B cell (primary cell): ENCODE data around the gene NR5A2. TPM values are rescaled to one million over a fixed set of nuclear protein-coding genes. Genes with fewer than 3 reads are reported as not detected.

Source experiments
- ATAC-seq: fragments of 200-7000 bp; cut with Tn5 transposase; one replicate; pipeline ENCODE4 v1.10.0; 2021; ENCODE audit warnings: low read depth, mild to moderate bottlenecking, moderate number of reproducible peaks, moderate library complexity
- CTCF ChIA-PET: fragments of 350-600 bp; sonication (Branson Sonifier 250); formaldehyde crosslinking; loops from one replicate; lab custom pipeline; 2021; ENCODE audit warnings: antibody characterized with exemption, inconsistent platforms; lab: Charles Lee
- POLR2A ChIA-PET: fragments of 350-600 bp; sonication (Branson Sonifier 250); formaldehyde crosslinking; loops from one replicate; lab custom pipeline; 2021; ENCODE audit warnings: antibody characterized with exemption; lab: Charles Lee
- DNase-seq: peaks from one replicate; pipeline ENCODE4 v3.0.0; 2013
- H2AFZ ChIP-seq: 2 replicates; pipeline ENCODE4 v1.6.1; 2012; ENCODE audit warnings: mild to moderate bottlenecking, low read depth, low read length; ENCODE audit not compliant: insufficient read depth, poor library complexity, severe bottlenecking
- H3K27ac ChIP-seq, 2 donors: 1 replicate in 1 of 2; 2 replicates in 1 of 2; pipeline ENCODE4 v1.5.1; 2012 to 2013; ENCODE audit warnings: low read length in 2 of 2, mild to moderate bottlenecking in 2 of 2, moderate library complexity in 1 of 2
- H3K27me3 ChIP-seq, 4 experiments: fragments of 200-600 bp in 1 of 4; sonication (generic) in 1 of 4; replicated peaks in 1 of 4; 1 replicate in 2 of 4; 2 replicates in 2 of 4; pipeline versions ENCODE4 v1.6.1 to v1.7.0; 2013 to 2016; ENCODE audit warnings: low read length in 3 of 4, mild to moderate bottlenecking in 2 of 4, mixed read lengths in 1 of 4, moderate library complexity in 1 of 4; ENCODE audit not compliant: insufficient read depth in 4 of 4, control insufficient read depth in 3 of 4; ENCODE audit errors: control extremely low read depth in 1 of 4
- H3K36me3 ChIP-seq, 2 experiments: replicated peaks in 1 of 2; 1 replicate in 1 of 2; 2 replicates in 1 of 2; pipeline versions ENCODE4 v1.6.1 to v1.7.1; 2013; ENCODE audit warnings: low read length in 1 of 2; ENCODE audit not compliant: insufficient read depth in 2 of 2, control insufficient read depth in 1 of 2; ENCODE audit errors: control extremely low read depth in 1 of 2, extremely low read depth in 1 of 2
- H3K4me1 ChIP-seq, 2 donors: fragments of 200-600 bp in 1 of 2; sonication (generic) in 1 of 2; 1 replicate in 1 of 2; 2 replicates in 1 of 2; pipeline versions ENCODE4 v1.5.1 to v1.6.1; 2013 to 2017; ENCODE audit warnings: low read length in 2 of 2; ENCODE audit not compliant: control insufficient read depth in 2 of 2, insufficient read depth in 2 of 2
- H3K4me2 ChIP-seq: replicated peaks from 2 replicates; pipeline ENCODE3; 2012; ENCODE audit warnings: mild to moderate bottlenecking, low read depth, low read length; ENCODE audit not compliant: poor library complexity, severe bottlenecking
- H3K4me3 ChIP-seq, 5 experiments: fragments of 200-600 bp in 1 of 5; sonication (generic) in 1 of 5; 1 replicate in 3 of 5; 2 replicates in 2 of 5; pipeline versions ENCODE4 v1.5.1 to v1.7.0; 2011 to 2016; ENCODE audit warnings: low read length in 4 of 5, mild to moderate bottlenecking in 4 of 5, low read depth in 2 of 5, control low read depth in 1 of 5, moderate library complexity in 1 of 5; ENCODE audit not compliant: insufficient read depth in 1 of 5; ENCODE audit errors: control extremely low read depth in 1 of 5, extremely low read depth in 1 of 5
- H3K79me2 ChIP-seq: fragments of 200-600 bp; sonication (generic); one replicate; pipeline ENCODE4 v1.6.0; 2016; ENCODE audit warnings: low read length; ENCODE audit not compliant: control insufficient read depth, insufficient read depth
- H3K9ac ChIP-seq: fragments of 200-600 bp; sonication (generic); 2 replicates; pipeline ENCODE4 v1.6.1; 2017; ENCODE audit warnings: mild to moderate bottlenecking, low read length, moderate library complexity
- H3K9me3 ChIP-seq, 3 donors: one replicate each; pipeline versions ENCODE4 v1.6.1 to v1.7.1; 2013; ENCODE audit warnings: low read length in 2 of 3; ENCODE audit not compliant: control insufficient read depth in 2 of 3, insufficient read depth in 1 of 3; ENCODE audit errors: control extremely low read depth in 1 of 3
- H4K20me1 ChIP-seq: 2 replicates; pipeline ENCODE4 v1.6.0; 2012; ENCODE audit warnings: mild to moderate bottlenecking, low read length; ENCODE audit not compliant: insufficient read depth, control insufficient read depth, poor library complexity, severe bottlenecking
- H3K27ac Mint-ChIP-seq: one replicate; pipeline ENCODE4 v1.8.0; 2021; ENCODE audit warnings: mixed read lengths
- H3K27me3 Mint-ChIP-seq: one replicate; pipeline ENCODE4 v1.8.0; 2021; ENCODE audit warnings: mixed read lengths
- H3K4me1 Mint-ChIP-seq: one replicate; pipeline ENCODE4 v1.8.0; 2021; ENCODE audit warnings: mixed read lengths
- H3K4me3 Mint-ChIP-seq: one replicate; pipeline ENCODE4 v1.8.0; 2021; ENCODE audit warnings: mixed read lengths
- H3K9me3 Mint-ChIP-seq: one replicate; pipeline ENCODE4 v1.8.0; 2022; ENCODE audit warnings: mixed read lengths; ENCODE audit not compliant: insufficient read depth
- EZH2 ChIP-seq: IDR thresholded peaks from 2 replicates; pipeline ENCODE4 v1.6.1; 2012; ENCODE audit warnings: borderline replicate concordance, low read depth, mild to moderate bottlenecking, moderate library complexity, low read length; ENCODE audit not compliant: insufficient read depth, poor library complexity, severe bottlenecking
- WGBS: methylation state at CpG from one replicate; pipeline ENCODE4 v1.1.5; 2013; ENCODE audit warnings: missing lambda C conversion rate; ENCODE audit not compliant: insufficient coverage; 5-methylcytosine and 5-hydroxymethylcytosine counted together
- intact Hi-C: fragments of 100-400 bp; cut with micrococcal nuclease; formaldehyde crosslinking; loops from one replicate; pipeline ENCODE4 v1.10.0; 2022
- polyA plus RNA-seq: library from polyadenylated mRNA; depleted of rRNA; stranded (reverse); fragments of >200 nt; gene quantifications from 2 replicates; pipeline ENCODE4 v1.2.3, GENCODE V29; 2012
- total RNA-seq, 2 donors: library from RNA; stranded (reverse); fragments of 120-200 nt in 1 of 2; gene quantifications; 1 replicate in 1 of 2; 2 replicates in 1 of 2; pipeline versions ENCODE4 v1.2.3 to v1.2.4, GENCODE V29; 2013 to 2022
- TF ChIP-seq, protein P1 (sequence below): fragments of 200-600 bp; IDR thresholded peaks from one replicate; pipeline ENCODE4 v1.8.0; 2022; ENCODE audit warnings: antibody characterized with exemption, mild to moderate bottlenecking

The NR5A2 gene
- total and polyA plus RNA-seq, 2 donors (not counting 1 experiment from before 2014, with no cell fraction given) = 0.07 TPM; not detected in 1

DNA sequence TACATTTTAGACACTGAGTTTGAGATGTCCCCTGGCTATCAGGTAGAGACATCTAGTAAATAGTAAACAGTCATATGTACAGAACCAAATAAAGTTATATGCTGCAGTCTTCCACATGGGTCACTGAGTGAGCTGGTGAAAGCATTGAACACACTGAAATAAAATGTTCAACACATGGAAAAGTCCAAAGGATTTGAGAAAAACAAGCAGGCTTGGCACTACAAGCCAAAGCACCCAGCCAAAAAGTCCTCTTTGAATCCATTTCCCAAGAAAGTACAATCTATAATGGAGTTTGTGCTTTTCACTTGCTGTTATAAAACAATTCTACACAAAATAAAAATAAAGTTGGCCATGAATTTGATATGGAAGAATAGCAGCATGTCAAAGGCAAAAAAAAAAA, 135.4 kb downstream of the NR5A2 start:
- POLR2A ChIA-PET = no interaction called here
- no peak overlapping the region for H3K4me3 Mint-ChIP-seq
- no peak for DNase-seq

DNA sequence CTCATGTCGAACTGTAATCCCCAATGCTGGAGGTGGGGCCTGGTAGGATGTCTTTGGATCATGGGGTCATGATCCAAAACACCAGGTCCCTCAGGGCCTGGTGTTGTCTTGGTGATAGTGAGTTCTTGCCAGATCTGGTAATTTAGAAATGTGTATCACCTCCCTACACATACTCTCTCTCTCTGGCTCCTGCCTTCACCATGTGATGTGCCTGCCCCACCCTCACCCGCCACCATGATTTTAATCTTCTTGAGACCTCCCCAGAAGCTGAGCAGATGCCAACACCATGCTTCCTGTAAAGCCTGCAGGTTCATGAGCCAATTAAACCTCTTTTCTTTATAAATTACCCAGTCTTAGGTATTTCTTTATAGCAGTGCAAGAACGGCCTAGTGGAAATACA, 136.4 kb downstream of the NR5A2 start:
- ChIA-PET POLR2A (no interaction called here), CTCF (interaction anchor here (0.7 kb wide), 1 partner anchor 55 kb away, joined by 4 read pairs; no protein-coding TSS in a partner anchor)
- H3K4me3 Mint-ChIP-seq = no peak overlapping the region
- intact Hi-C loops = no loop called here
- 80% methylated on average over 2 of the region's 3 CpGs for WGBS
- H3K36me3 ChIP-seq = no peaks in the 10 kb centered on the region
- H3K27me3 Mint-ChIP-seq = no peaks in the 10 kb centered on the region
- H3K9me3 Mint-ChIP-seq = no peaks in the 10 kb centered on the region
- ATAC-seq (no peak), DNase-seq (no peak)
- H3K9me3 ChIP-seq = no peaks in the 10 kb centered on the region
- no peak overlapping the region for H3K4me2 ChIP-seq
- no peaks in the 10 kb centered on the region for H3K27me3 ChIP-seq
- H3K9ac ChIP-seq = no peak overlapping the region
- H3K4me1 ChIP-seq = peaks cover 5 to 6% of the 10 kb centered on the region in 2 donors
- H3K4me1 Mint-ChIP-seq = peaks cover 8% of the 10 kb centered on the region
- H3K27ac ChIP-seq = no peak overlapping the region
- no peaks in the 10 kb centered on the region for H3K79me2 ChIP-seq
- H2AFZ ChIP-seq = no peak overlapping the region
- H3K4me3 ChIP-seq = no peak overlapping the region
- H4K20me1 ChIP-seq = no peaks in the 10 kb centered on the region
- H3K27ac Mint-ChIP-seq = no peak overlapping the region
- TF ChIP-seq EZH2 = no peak
- TF ChIP-seq, protein P1, sequence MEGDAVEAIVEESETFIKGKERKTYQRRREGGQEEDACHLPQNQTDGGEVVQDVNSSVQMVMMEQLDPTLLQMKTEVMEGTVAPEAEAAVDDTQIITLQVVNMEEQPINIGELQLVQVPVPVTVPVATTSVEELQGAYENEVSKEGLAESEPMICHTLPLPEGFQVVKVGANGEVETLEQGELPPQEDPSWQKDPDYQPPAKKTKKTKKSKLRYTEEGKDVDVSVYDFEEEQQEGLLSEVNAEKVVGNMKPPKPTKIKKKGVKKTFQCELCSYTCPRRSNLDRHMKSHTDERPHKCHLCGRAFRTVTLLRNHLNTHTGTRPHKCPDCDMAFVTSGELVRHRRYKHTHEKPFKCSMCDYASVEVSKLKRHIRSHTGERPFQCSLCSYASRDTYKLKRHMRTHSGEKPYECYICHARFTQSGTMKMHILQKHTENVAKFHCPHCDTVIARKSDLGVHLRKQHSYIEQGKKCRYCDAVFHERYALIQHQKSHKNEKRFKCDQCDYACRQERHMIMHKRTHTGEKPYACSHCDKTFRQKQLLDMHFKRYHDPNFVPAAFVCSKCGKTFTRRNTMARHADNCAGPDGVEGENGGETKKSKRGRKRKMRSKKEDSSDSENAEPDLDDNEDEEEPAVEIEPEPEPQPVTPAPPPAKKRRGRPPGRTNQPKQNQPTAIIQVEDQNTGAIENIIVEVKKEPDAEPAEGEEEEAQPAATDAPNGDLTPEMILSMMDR = no peak

More for the DNA sequence above, 135.4 kb downstream of the NR5A2 start:
- Histone ChIP-seq H3K9ac (no peak overlapping the region), H3K27ac (no peak overlapping the region), H3K4me2 (no peak overlapping the region), H2AFZ (no peak overlapping the region), H3K79me2 (no peaks in the 10 kb centered on the region), H3K36me3 (no peaks in the 10 kb centered on the region), H3K9me3 (no peaks in the 10 kb centered on the region), H4K20me1 (no peaks in the 10 kb centered on the region), H3K27me3 (no peaks in the 10 kb centered on the region), H3K4me1 (peaks cover 5 to 6% of the 10 kb centered on the region in 2 donors), H3K4me3 (no peak overlapping the region)
- TF ChIP-seq, protein P1 = no peak
- TF ChIP-seq EZH2 = no peak
- CTCF ChIA-PET = interaction anchor here (0.7 kb wide), 1 partner anchor 101 kb away, joined by 4 read pairs; no protein-coding TSS in a partner anchor
- H3K27me3 Mint-ChIP-seq = no peaks in the 10 kb centered on the region
- H3K27ac Mint-ChIP-seq = no peak overlapping the region
- H3K9me3 Mint-ChIP-seq = no peaks in the 10 kb centered on the region
- intact Hi-C loops = no loop called here
- peaks cover 8% of the 10 kb centered on the region for H3K4me1 Mint-ChIP-seq
- no peak for ATAC-seq
